ENCODE measurements around the gene FDX1.
A peak's percentile ranks its signal among the peaks of the same experiment; 100 is the strongest.

Gene FDX1

DNA sequence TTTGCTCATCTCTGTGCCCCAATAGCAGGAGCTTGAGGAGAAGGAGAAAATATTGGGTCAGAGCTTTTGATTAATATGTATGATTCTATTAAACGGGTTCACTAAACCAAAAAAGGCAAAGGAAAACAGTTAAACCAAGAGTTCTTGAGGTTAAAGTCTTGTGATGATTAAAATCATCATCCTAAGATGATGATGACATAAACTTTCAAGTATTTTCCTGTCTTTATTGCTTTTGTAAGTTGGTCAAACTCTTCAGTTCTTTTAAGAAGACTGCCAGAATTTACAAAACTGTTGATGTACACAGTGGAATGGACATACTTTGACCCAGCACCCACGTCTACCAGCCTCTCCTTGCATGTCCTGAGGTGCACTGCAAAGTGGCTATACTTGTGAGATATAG is 41.0 kb downstream of the FDX1 start:
- no peak for DNase-seq

DNA sequence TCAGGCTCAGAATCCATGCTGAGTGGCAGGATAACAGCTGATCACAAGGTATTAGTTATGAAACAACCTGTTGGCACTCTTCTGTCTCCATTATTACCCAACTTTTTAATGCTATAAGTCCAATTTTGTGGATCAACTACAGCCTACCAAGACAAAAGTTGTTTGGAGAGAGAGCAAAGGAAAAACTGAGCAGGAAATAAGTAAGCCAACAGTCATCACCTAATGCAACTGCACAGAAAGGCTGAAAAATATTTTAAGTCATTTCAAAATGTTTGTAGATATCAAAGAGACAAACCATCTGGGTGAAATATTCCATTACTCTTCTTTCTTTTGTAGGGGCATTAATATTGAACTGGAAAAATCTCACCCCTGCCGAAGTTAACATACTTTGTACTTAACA is 41.6 kb downstream of the FDX1 start:
- no peak for DNase-seq

DNA sequence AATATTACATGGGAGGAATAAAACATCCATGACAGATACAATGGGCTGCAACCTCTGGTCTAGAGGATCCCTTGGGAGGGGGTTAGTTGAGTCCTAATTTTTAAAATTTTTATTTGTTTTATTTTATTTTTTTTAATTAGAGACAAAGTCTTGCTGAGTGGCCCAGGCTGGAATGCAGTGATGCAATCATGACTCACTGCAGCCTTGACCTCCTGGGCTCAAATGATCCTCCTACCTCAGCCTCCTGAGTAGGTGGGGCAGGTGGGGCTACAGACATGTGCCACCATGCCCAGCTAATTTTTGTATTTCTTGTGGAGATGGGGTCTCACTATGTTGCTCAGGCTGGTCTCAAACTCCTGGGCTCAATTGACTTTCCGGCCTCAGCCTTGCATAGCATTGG is 43.1 kb downstream of the FDX1 start:
- no peak for DNase-seq

DNA sequence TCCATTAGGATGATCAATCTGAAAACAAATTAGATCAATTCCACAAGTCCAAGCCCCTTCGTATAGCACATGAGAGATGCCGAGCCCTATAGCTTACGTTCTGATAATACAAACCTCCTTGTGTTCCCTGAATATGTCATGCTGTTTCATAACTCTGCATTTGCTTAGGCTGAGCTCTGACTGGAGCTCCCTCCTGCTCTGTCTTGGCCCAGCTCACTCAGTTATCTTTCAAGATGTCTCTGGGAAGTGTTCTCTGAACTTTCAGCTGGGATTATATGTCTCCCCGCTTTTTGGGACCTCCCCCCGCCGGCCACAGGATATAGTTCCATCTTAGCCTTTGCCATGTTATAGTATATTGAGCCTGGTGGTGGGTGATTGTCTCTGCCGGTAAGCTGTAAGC is 44.0 kb downstream of the FDX1 start:
- DNase-seq = no peak

DNA sequence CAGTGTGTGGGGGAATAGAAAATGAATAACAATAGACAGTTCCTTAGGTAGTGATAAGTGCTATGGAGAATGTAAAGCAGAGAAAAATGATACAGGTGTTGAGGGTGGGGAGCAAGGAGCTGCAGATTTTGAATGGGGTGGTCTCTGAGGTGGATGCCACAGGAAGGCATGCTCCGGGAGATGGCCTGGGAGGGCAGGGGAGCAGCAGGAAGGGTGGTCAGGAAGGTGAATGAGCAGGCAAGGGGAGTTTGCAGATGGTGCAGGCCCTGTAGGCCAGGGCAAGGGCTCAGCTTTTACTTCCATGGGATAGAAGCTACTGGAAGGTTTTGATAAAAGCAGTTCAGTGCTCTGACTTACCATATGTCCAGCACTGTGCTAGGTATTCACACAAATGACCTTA is 44.8 kb downstream of the FDX1 start:
- no peak for DNase-seq

DNA sequence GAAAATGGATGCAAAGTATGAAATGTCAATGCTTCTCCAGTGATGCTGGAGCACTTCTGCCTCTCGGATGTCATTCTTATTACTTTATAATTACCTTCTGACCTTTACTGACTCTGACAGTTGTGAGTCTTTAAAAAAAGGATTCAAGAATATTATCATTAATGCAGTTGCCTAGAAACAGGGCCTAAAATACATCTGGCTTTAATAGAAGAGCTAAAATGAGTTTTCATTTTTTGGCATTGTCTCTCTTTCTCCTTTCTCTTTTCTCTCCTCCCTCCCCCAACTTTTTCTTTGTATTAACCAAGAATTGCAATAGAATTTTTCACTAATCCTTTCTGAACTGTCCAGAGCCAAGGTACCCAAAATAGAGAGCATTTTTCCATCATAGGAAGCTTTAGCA is 45.9 kb downstream of the FDX1 start:
- DNase-seq = no peak

DNA sequence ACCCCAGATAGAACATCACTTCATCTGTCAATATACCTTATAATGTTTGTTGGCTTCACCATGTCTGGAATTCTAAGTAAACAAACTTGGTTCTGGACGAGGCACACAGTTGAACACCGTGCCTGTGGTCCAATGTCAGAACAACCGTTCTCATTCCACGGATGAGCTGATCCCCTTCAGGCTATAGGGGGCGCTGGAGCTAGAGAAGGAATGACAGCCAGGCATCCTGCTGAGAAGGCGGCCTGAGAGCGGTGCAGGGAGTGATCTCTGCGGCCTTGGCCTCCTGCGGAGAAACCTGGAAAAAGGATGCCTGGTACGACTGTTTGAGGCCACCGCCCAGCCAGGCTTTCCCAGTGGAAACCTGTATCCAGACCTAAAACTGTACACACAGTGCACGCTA is 48.7 kb downstream of the FDX1 start:
- no peak for DNase-seq

DNA sequence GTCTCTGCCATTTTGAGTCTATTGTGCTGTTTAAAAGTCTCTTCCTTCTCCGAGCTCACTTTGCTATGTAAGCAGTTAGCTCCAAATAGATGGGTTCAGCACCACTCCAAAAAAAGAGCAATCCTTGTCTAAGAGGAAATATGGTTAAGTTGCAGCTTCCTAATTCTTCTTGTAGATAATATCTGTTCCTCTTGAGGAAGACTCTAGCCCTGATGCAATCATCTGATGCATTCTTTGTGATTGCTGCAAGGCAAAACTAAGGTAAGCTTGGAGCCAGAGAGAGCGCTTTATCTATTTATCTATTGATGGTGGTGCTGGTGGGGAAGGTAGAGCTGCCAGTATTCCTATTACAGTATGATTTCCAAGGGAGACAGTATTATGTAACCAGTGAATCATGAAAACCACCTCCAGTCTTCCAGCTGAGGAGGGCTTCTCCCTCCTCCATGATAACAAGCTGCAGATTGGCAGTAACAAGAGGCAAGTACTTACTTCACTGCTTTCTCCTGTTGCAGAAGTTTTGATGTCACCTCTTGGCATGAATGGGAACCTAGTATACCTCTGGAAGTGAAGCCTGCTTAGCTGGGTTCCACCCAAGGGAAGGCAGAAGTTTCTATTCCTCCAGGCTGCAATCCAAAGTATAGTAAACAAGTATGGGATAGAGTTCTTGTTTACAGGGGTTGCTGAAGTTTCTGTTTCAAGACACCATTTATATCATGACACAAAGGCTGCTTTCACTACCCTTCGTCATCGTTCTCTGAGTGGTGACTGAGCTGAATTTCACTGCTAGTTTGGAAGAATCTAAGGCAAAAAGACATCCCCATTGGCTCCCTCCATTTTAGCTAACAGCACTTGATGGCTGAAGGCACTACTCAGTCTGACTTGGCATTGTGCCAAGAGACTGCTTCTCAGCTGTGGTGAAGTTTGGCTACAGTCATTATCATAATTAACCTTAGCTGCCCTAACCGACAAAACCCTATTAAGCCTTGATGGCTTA is 49.7 kb downstream of the FDX1 start:
- DNase-seq = peak; percentile 80

DNA sequence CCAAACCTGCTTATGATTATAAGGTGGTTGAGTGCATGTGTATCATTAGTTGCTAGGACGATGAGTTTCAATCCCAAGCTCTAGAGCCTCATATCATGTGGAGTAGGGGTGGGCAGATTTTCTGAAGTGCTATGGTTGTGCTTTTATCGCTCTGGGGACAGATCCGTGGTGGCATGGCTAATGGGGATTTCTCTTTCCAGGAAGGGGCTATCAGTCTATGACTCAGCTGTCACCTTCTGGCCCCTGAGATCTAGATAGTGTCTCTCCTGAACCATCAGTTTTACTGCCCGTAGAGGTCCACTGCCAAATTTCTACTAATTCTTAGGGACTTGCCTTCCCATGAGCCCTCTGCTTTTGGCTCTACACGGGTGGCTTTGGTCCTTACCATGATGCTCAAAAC is 51.8 kb downstream of the FDX1 start:
- DNase-seq = peak; percentile 31

DNA sequence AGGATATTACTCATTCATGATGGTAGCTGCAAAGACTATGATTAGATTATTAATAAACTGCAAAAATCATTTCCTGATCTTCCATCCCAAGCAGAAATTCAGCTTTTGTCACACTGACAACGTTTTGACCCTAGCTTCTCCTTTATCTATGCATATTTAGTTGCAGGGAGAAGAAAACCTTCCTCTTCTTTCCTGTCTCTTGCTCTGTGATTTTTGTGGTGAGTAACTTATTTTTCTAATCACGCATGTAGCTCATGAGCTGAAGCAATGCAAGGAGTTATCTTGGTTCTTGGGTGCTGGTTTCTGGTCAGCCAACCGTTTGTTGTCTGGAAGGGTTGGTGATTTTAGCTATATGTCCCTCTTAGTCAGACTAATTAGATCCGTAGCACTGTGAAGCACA is 56.4 kb downstream of the FDX1 start:
- no peak for DNase-seq

DNA sequence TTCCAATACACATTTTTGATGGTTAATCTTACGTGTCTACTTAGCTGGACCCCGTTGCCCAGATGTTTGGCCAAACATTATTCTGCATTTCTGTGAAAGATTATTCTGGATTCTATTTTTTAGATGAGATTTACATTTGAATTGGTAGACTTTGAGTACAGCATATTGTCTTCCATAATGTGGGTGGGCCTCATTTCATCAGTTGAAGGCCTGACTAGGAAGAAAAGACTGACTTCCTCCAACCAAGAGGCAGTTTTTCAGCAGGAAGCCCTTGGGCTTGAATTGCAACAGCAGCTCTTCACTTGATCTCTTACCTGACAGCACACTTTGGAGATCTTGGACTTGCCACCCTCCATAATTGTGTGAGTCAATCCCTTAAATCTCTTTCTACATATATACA is 58.7 kb downstream of the FDX1 start:
- DNase-seq = no peak

DNA sequence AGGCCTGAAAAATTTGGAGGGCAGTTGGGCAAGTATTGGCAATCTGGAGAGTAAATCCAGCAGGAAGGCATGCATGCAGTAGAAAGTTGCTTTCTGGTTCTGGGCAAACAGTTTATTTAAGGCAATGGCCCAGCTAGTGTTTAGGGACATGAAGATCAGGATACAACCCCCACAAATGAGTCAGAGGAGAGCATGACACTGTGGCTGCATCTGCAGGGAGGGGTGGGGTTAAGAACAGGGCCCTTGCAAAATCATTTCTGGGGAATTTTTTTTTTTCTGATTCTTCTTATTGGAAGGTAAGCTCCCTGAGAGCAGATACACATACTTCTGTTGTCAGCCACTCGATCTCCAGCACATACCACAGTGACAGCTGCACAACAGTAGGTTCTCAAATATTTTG is 61.1 kb downstream of the FDX1 start:
- no peak for DNase-seq

DNA sequence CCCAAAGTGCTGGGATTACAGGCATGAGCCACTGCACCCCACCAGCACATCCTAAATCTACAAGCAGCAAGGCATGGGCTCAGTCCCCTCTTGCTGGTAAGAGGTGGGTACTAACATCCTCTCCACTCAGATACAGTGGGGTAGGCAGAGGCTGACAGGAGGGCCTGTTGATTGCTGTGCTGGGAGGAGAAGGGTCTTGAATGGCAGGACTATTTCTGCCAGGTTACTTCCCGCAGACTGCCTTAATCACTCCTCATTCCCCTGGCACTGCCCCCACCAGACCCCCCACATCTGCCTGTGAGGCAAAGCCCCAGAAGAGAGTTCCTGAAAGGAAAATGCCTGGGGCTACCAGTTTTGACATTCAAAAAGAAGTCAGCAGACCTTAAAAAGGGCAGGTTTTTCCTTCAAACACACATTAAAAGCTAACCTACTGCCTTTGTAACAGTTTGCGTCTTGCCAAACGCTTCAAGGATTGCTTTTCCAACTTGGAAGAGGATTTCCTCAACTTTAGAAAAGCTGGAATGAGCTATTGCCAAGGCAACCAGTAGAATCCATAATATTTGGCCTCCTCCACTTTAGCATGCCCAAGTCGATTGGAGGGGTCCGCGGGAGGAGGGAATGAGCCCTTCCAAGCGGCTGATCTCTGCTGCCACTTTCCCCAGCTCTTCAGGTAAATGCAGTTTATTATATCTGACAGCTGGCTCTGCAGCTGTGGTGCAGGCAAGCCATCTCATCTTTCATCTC is 62.0 kb downstream of the FDX1 start:
- DNase-seq = no peak

DNA sequence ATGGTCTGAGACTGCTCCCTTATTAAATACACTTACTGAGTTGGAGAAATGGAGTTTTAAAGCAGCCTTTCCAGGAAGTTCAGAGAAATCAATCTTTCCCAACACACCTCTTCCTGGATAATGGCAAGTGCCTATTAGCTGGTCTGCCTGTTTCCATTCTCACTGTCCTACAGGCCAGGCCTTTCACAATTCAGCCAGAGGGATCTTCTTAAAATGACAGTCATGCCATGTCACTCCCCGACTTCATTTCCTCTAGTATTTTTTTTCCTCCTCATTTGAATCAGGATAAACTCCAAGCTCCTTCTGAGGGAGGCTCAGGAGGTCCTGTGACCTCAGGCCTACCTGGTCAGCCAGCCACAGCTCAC is 62.6 kb downstream of the FDX1 start:
- DNase-seq = no peak

DNA sequence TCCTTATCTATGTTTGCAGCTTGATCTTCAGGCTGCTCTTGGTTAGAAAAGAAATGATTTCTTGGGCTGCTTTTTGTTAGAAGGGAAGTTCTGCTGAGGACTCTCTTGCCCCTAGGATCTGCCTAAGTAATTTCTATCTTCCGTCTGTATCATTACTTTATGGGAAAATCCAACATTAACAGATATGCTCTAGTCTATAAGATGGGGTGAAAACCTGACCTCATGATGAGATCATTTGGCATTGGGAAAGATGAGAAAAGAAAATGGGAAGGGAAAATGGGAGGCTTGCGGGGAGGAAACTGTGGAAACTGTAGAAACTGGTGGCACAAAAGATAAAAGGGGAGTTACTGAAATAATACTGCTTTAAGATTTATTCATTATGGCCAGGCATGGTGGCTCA is 63.6 kb downstream of the FDX1 start:
- DNase-seq = no peak

DNA sequence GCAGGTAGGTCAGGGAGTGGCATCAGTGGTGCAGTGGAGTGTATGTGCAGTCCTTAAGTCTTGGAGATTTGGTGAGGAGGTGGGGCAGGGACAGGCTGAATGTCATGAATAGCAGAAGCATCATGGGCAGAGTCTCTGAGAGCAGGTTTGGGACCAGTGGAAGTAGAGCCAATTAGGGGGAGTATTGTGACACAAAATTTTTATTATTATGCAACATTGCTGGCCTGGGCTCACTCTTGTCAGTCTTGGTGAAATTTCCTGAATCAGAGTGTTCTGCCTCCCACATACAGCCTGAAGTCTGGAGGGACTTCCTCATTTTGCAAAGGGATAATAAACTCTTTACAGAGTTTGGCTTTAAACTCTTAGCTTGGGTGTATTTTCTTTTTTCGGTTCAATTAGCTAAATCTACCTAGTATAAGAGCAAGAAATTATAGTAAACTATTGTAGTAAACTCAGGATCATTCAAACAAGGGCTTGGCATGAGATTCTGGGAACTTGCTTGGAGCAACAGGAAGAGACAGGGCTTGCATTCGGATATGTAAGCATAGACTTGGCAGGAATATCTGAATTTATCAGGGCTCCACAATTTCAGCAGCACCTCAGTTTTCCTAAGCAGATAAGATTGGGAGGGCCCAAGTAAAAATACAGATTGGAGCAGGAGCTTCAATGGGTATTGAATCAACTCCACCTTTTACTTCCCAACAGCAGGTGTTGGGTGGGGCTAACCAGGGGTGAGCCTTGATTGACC is 67.7 kb downstream of the FDX1 start:
- DNase-seq = no peak

DNA sequence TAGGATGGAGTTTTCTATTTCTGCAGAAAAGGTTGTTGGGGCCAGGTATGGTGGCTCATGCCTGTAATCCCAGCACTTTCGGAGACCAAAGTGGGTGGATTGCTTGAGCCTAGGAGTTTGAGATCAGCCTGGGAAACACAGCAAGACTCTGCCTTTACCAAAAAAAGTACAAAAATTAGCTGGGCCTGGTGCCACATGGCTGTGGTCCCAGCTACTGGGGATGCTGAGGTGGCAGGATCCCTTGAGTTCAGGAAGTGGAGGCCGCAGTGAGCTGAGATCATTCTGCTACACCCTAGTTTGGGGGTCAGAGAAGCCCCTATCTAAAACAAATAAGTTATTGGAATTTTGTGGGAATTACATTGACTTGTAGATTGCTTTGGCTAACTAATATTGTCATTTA is 71.7 kb downstream of the FDX1 start:
- DNase-seq = no peak

DNA sequence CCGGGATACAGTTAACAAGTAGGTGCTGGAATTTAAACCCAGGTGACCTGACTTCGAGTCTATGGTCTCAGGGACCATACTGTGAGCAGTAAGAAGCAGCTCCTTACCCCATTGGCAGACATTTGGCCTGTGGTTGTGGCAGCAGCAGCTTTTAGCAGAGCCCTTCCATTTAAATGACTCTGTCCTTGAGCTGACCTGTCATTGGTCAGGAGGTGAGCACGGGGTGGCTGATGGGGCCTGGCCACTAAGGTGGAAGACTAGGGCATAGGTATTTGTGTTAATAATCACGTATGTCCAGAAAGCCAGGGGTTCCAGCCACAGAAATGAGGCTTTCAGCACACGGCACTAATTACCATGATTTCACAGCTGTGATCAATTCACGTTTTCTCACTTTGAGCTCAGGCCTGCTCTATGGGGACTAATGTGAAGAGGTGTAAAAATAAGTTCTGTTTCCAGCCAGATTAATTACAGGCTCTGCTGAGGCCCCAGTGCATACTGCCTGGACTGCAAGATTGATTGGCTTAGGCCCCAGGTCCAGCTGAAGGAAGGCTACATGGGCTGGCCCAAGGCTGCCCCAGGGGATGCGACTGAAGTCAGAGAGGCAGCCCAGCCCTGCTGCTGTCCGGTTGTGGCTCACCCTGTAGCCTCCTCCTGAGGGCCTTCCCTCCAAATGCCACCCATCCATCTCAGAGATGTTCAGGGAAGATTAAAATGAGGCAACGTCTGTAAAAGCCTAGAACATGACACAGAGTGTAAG is 76.0 kb downstream of the FDX1 start:
- DNase-seq = no peak

DNA sequence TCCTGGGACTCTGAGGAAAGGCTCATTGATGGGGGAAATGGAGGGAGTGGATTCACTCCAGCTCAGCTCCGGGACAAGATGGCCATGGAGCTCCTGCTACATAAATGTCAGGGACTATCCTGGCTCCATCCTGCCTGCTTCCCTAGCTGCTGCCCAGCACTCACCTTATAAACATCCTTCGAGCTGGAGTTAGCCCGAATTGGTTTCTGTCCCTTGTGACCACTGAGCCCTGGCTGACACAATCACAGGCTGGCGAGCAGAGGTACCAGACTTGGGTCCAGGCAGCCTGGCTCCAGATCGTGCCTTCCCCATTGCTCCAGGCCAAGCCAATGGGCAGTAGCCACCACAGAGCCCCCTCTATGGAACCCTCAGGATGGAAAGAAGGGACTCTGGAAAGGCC is 77.6 kb downstream of the FDX1 start:
- no peak for DNase-seq

DNA sequence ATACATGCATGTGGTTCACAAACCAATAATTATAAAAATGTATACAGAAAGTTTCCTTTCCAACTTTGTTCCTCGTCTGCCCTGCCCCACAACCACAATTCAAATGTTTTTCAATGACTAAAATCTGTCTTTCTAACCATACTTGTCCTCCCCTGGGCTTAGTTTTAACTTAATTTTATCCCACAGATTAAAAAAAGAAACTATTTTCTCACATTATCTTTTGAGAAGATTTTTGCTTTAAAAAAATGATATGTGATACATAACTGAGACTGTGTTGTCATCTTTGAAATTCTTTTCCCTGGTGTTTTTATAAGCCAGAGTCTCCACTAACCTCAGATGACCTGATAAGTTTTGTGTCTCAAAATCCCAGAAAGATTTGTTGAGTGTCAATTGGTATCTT is 79.0 kb downstream of the FDX1 start:
- DNase-seq = no peak

DNA sequence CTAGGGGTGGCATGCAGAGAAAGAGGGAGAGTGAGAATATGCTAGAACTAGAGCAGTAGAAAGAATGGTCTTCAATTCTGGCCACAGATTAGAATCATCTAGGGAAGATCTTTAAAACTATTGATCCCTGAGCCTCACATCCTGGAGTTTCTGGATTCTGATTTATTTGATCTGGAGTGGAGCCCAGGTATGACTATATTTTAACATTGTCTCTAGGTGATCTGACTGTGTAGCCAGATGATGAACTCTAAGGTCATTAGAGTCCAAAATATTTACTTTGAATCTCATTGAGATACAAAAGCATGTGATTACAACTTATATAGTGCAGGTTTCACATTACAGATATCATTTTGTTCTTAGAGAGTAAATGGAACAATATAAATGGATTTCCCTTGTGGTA is 79.7 kb downstream of the FDX1 start:
- DNase-seq = no peak

DNA sequence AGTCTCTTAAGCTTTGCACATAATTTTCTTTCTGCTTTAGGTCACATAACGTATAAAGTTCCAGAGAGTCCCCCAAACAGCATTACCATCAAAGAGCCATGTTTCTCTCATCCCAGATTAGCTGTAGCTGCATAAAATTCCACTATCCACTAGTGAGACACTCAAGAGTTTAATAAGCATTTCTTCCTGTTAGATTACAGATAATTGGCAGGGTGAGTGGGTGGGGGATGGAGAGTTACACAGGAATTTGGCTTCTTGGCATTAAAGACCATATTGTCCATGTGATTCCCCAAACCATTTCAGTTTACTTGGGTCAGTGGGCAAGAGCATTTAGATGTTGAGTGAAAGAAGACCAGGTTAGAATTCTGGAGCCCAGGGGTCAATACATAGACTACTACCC is 82.3 kb downstream of the FDX1 start:
- no peak for DNase-seq

DNA sequence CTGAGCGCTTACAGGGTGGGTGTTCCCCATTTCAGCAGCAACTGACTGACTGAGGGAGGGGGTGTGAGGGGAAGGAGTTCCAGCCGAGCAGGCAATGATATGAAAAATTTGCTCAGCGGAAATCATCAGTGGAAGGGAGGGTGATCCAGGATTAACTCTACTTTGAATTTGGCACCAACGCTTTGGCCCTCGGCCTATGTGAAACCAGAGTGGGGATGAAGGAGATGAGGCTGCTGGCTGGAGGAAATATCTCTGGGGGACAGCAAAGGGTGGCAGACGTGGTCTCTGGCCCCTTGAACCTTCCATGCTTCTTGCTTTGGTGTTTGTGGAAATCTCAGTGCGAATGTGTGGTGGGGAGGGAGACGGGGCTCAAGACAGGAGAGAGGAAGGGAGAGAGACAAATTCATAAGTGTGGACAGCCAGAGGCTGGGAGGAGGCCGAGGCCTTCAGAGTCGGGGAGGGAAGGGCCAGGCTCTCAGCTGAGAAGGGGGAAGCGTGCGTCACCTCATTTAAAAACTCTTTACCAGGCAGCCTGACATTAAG is 83.6 kb downstream of the FDX1 start:
- DNase-seq = no peak
